Cardiac fibroblast (primary cell): ENCODE measurements around the gene PARK7.

Experiments
- DNase-seq, 2 donors: peaks; one replicate each; pipeline versions ENCODE4 v3.0.0 to v3.0.0-alpha.2; 2010; ENCODE audit warnings: low read depth in 2 of 2
- H3K4me3 ChIP-seq, 2 donors: replicated peaks in 1 of 2; 1 replicate in 1 of 2; 2 replicates in 1 of 2; pipeline ENCODE4 v1.5.1; 2011; ENCODE audit warnings: low read depth in 2 of 2, low read length in 2 of 2, mild to moderate bottlenecking in 2 of 2, moderate library complexity in 1 of 2
- TF ChIP-seq, protein P1 (sequence below): IDR thresholded peaks from one replicate; pipeline ENCODE4 v1.5.1; 2011; ENCODE audit warnings: low read depth, mild to moderate bottlenecking, low read length, inconsistent platforms

The PARK7 gene

DNA sequence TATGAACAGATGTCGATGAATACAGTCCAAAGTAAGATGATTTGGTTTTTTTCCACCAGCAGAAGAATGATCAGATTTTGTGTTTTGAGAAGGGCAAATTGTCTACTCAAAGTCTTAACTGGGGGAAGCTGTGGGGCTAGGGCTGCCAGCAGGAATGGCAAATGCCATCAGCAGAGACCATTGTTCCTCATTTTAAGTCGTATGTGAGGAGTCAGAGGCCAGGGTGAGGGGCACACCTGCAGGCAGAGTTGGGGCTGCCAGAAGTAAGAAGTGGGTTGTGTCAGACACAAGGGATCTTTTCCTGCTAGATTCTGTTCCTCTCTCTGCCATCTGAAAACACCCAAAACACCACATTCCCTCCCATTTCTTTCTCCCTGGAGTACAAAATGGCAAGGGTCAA lies 8.7 kb downstream of the PARK7 start:
- H3K4me3 ChIP-seq = no peak overlapping the region
- no peak for DNase-seq
- TF ChIP-seq, protein P1, sequence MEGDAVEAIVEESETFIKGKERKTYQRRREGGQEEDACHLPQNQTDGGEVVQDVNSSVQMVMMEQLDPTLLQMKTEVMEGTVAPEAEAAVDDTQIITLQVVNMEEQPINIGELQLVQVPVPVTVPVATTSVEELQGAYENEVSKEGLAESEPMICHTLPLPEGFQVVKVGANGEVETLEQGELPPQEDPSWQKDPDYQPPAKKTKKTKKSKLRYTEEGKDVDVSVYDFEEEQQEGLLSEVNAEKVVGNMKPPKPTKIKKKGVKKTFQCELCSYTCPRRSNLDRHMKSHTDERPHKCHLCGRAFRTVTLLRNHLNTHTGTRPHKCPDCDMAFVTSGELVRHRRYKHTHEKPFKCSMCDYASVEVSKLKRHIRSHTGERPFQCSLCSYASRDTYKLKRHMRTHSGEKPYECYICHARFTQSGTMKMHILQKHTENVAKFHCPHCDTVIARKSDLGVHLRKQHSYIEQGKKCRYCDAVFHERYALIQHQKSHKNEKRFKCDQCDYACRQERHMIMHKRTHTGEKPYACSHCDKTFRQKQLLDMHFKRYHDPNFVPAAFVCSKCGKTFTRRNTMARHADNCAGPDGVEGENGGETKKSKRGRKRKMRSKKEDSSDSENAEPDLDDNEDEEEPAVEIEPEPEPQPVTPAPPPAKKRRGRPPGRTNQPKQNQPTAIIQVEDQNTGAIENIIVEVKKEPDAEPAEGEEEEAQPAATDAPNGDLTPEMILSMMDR = no peak

DNA sequence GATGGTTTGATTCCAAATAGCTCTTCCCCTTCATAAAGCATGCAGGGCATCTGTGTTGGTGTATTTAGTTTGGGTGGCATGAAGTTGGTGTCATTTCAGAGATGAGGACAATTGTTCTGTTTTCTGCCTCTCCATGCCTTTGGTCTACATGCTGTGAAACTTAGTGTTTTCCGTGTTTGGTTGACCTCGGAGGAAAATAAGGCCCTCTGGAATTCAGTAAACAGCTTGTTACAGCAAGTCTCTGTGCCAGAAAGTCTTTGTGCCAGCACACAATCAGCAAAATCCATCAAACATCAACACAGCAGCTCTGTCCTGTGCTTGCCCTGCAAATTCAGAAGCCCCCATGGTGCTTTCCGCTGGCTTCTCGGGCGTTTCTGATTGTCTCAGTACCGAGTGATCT lies 9.5 kb downstream of the PARK7 start:
- no peak for DNase-seq
- H3K4me3 ChIP-seq = no peak overlapping the region
- TF ChIP-seq, protein P1 = no peak

DNA sequence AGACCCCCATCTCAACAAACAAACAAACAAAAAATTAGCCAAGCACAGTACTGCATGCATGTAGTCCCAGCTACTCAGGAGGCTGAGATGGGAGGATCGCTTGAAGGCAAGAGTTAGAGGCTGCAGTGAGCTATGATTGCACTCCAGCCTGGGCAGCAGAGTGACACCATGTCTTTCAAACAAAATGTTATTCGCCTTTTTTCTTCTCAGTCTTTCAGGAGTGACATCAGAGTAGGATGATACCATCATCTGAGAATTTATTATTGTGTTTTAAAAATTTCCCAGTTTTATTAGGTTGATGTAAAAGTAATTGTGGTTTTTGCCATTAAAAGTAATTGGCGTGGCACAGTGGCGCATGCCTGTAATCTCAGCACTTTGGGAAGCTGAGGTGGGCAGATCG lies 10.8 kb downstream of the PARK7 start:
- TF ChIP-seq, protein P1 = no peak
- no peak for DNase-seq
- H3K4me3 ChIP-seq = no peak overlapping the region

DNA sequence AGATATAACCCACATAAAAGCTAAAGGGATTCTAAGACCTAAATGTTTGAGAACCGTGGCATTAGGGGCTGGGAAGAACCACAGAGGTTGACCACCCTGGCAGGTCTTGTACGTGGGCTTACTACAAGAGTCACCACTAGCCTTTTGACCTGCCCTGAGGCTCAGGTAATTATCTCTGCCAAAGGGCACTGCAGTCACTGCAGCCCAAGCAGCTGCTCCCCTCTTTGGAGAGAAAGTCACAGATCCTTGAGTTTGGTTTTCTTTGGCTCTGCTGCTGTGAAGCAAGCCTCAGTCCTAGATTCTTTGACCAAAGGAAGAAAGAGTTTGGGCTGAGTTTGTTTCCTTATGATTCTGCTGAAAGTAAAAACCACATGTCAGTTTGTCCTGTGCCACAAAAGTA lies 11.6 kb downstream of the PARK7 start:
- no peak overlapping the region for H3K4me3 ChIP-seq
- TF ChIP-seq, protein P1 = no peak
- DNase-seq = no peak

DNA sequence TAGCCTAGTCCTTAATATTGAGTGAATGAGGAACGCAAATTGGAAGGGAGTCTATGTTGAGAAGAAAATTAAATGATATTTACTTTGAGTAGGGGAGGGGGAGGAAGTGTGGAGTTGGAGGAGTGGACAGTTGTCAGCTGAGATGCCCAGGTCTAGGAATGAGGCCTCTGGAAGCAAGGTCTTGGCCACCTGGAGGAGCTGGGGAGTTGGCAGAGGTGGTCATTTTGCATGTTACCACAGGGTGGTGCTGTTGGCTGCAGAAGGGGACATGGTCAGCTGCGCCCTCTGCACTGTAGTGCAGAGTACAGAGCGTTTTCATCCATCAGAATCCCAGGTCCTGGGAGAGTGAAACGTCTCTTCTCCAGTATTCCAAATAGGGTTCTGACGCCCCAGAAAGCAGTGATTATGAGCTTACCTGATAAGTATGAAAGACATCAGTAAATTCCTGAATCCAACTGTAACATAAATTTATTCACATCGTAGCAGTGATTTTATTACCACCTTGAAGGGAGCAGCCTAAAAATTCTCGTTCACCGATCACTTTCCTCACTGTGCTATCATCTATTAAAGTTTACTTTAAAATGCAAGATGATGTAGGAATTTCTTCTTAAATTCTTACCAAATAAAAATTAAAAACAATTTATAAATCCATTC lies 13.8 kb downstream of the PARK7 start:
- TF ChIP-seq, protein P1 = peak; percentile 95
- peak; percentile 84 to 86 for DNase-seq
- H3K4me3 ChIP-seq = no peak overlapping the region

- no peak overlapping the region for H3K4me3 ChIP-seq
- no peak for DNase-seq
- TF ChIP-seq, protein P1 = no peak
Observed at GRCh38 chr1:7980984-7981383, 19.5 kb downstream of the PARK7 start.
